ENCODE measurements around the gene CRTC3. TPM values are rescaled to one million over a fixed set of nuclear protein-coding genes. Genes with fewer than 3 reads are reported as not detected.

The CRTC3 gene
- total RNA-seq, 6 experiments from 2014 or later = 8.4 to 16.2 (median 11.3) TPM

DNA sequence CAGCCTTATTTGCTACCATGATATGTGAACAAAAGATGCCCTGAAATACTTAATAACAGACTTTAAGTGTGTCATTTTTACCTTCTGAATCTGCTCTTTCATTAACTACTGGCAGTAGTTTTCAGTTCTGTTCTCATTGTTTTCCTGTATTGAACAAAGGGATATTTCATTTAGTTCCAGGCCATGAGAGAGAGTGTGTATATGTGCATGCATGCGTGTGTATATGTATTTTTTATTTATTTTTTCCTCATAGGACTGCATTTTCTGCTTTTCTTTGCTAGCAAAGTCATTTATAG, 46.8 kb upstream of the CRTC3 start:
- intact Hi-C loops (cut with DNase I) = no loop called here
- ATAC-seq = no peak
- 76% methylated on average over 1 of the region's 1 CpG for WGBS (ENCODE audit: insufficient coverage, low coverage, low lambda C conversion rate, missing lambda C conversion rate)

GRCh38 chr15:90483637-90484036, 46.1 kb upstream of the CRTC3 start:
- H3K9me3 ChIP-seq = no peaks in the 10 kb centered on the region
- H3K4me3 ChIP-seq = no peak overlapping the region
- no peak overlapping the region for H3K27ac ChIP-seq
- DNase-seq = no peak
- no peaks in the 10 kb centered on the region for H3K27me3 ChIP-seq
- no peak for ATAC-seq
- intact Hi-C loops (cut with DNase I) = no loop called here
- 87% methylated on average over 2 of the region's 2 CpGs for WGBS (ENCODE audit: insufficient coverage, low coverage, low lambda C conversion rate, missing lambda C conversion rate)
- TF ChIP-seq, protein P1, sequence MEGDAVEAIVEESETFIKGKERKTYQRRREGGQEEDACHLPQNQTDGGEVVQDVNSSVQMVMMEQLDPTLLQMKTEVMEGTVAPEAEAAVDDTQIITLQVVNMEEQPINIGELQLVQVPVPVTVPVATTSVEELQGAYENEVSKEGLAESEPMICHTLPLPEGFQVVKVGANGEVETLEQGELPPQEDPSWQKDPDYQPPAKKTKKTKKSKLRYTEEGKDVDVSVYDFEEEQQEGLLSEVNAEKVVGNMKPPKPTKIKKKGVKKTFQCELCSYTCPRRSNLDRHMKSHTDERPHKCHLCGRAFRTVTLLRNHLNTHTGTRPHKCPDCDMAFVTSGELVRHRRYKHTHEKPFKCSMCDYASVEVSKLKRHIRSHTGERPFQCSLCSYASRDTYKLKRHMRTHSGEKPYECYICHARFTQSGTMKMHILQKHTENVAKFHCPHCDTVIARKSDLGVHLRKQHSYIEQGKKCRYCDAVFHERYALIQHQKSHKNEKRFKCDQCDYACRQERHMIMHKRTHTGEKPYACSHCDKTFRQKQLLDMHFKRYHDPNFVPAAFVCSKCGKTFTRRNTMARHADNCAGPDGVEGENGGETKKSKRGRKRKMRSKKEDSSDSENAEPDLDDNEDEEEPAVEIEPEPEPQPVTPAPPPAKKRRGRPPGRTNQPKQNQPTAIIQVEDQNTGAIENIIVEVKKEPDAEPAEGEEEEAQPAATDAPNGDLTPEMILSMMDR (IDR thresholded peaks at IDR 0.05) = no peak
- no peak for TF ChIP-seq POLR2A (IDR thresholded peaks at IDR 0.05)
- H3K4me1 ChIP-seq = peaks cover 0 to 6% (median 0%) of the 10 kb centered on the region in 4 donors
- H3K36me3 ChIP-seq = peaks cover 4 to 48% (median 10%) of the 10 kb centered on the region in 4 donors

More for the DNA sequence above, 46.8 kb upstream of the CRTC3 start:
- Histone ChIP-seq H3K36me3 (peaks cover 4 to 53% (median 10%) of the 10 kb centered on the region in 4 donors), H3K9me3 (no peaks in the 10 kb centered on the region), H3K4me3 (no peak overlapping the region), H3K27ac (no peak overlapping the region), H3K27me3 (no peaks in the 10 kb centered on the region), H3K4me1 (peaks cover 0 to 11% (median 0%) of the 10 kb centered on the region in 4 donors)
- no peak for DNase-seq
- TF ChIP-seq, protein P1 (IDR thresholded peaks at IDR 0.05) = no peak
- no peak for TF ChIP-seq POLR2A (IDR thresholded peaks at IDR 0.05)

GRCh38 chr15:90487186-90487585, 42.5 kb upstream of the CRTC3 start:
- no peaks in the 10 kb centered on the region for H3K27me3 ChIP-seq
- no peaks in the 10 kb centered on the region for H3K4me1 ChIP-seq
- no peak overlapping the region for H3K27ac ChIP-seq
- H3K9me3 ChIP-seq = no peaks in the 10 kb centered on the region
- no peak overlapping the region for H3K4me3 ChIP-seq
- intact Hi-C loops (cut with DNase I) = no loop called here
- peaks cover 4 to 50% (median 19%) of the 10 kb centered on the region in 4 donors for H3K36me3 ChIP-seq
- 88% methylated on average over 6 of the region's 8 CpGs for WGBS (ENCODE audit: insufficient coverage, low coverage, low lambda C conversion rate, missing lambda C conversion rate)
- no peak for DNase-seq
- no peak for TF ChIP-seq POLR2A (IDR thresholded peaks at IDR 0.05)
- TF ChIP-seq, protein P1 (IDR thresholded peaks at IDR 0.05) = no peak
- no peak for ATAC-seq

DNA sequence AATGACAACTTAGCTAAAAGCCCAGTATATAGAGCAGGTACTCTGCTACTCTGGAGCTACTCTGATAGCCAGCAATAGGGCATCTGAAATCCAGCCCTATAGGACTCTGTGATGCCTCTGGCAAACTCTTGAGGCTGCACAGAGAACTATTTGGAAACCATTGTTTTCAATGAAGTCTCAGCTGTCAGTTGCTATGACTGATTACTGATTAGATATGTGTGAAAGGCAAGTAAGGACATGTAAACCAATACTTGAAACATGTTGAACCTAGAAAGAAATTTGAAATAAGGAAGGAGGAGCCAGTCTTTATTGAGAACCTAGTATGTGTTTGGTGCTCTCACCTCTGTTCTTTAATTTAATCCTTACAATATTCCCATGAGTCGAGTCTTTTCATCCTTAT, 40.2 kb upstream of the CRTC3 start:
- ATAC-seq (no peak), DNase-seq (no peak)
- H3K36me3 ChIP-seq = peaks cover 0 to 48% (median 20%) of the 10 kb centered on the region in 4 donors
- H3K4me1 ChIP-seq = no peaks in the 10 kb centered on the region
- 80% methylated on average over 1 of the region's 1 CpG for whole genome bisulfite sequencing (ENCODE audit: insufficient coverage, low coverage, low lambda C conversion rate, missing lambda C conversion rate)
- no peak for TF ChIP-seq POLR2A (IDR thresholded peaks at IDR 0.05)
- TF ChIP-seq, protein P1 (IDR thresholded peaks at IDR 0.05) = no peak
- no peaks in the 10 kb centered on the region for H3K9me3 ChIP-seq
- intact Hi-C loops (cut with DNase I) = no loop called here
- no peak overlapping the region for H3K4me3 ChIP-seq
- H3K27me3 ChIP-seq = no peaks in the 10 kb centered on the region
- H3K27ac ChIP-seq = no peak overlapping the region

DNA sequence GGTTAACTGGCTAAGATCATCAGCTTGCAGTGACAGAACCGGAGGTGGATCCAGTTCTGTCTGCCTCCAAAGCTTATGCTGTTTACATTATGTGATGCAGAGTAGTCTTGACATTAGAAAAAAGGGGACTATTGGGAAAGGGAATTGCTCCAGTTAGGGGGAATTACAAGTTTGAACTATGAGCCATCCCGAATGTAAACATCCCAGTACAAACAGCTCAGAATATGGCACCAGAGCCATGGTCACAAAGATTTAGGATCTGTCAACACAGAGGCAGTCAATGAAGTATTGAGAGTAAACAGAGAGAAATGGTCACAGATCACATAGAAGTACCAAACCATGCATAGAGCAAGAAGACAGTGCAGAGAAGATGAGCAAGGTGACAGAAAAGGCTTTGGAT, 39.8 kb upstream of the CRTC3 start:
- DNase-seq (no peak), ATAC-seq (peak in 2 of 4 donors; percentile 72 to 78)
- intact Hi-C loops (cut with DNase I) = no loop called here
- H3K4me3 ChIP-seq = no peak overlapping the region
- WGBS (ENCODE audit: insufficient coverage, low coverage, low lambda C conversion rate, missing lambda C conversion rate) = 61% methylated on average over 2 of the region's 2 CpGs
- H3K27me3 ChIP-seq = no peaks in the 10 kb centered on the region
- no peaks in the 10 kb centered on the region for H3K4me1 ChIP-seq
- peaks cover 0 to 49% (median 21%) of the 10 kb centered on the region in 4 donors for H3K36me3 ChIP-seq
- TF ChIP-seq, protein P1 (IDR thresholded peaks at IDR 0.05) = no peak
- TF ChIP-seq POLR2A (IDR thresholded peaks at IDR 0.05) = no peak
- H3K27ac ChIP-seq = no peak overlapping the region
- no peaks in the 10 kb centered on the region for H3K9me3 ChIP-seq
